ENCODE measurements around the gene NAGPA. TPM values are rescaled to one million over a fixed set of nuclear protein-coding genes. Genes with fewer than 3 reads are reported as not detected.

NAGPA gene
- polyA plus RNA-seq, 1 donor (not counting 4 experiments of a cell fraction or from before 2014, with no cell fraction given), result 5.0 TPM

DNA sequence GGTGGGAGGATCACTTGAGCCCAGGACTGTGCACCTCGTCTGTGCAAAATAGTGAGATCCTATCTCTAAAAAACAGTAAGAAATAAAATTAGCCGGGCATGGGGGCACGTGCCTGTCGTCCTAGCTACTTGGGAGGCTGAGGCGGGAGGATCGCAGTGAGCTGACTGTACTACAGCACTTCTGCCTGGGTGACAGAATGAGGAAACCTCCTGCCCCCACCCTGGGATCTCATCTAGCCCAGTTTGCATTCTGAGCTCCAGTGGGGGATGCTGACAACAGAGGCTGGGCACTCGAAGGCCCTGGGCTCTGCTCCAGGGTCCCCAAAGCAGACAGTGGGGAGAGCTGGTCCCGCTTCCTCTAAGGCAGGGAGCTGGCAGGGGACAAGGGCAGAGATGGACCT is 7.1 kb downstream of the NAGPA start:
- no peak overlapping the region for H3K4me2 ChIP-seq (ENCODE audit: control insufficient read depth, extremely low read depth, insufficient read depth, low read depth, low read length)
- no peaks in the 10 kb centered on the region for H3K27me3 ChIP-seq (ENCODE audit: control insufficient read depth, extremely low read depth, insufficient read depth, low read length)
- no peaks in the 10 kb centered on the region for H3K9me1 ChIP-seq (ENCODE audit: control insufficient read depth, extremely low read depth, insufficient read depth, low read length)
- no peaks in the 10 kb centered on the region for H3K79me2 ChIP-seq (ENCODE audit: control insufficient read depth, insufficient read depth, low read length)
- no peaks in the 10 kb centered on the region for H3K4me1 ChIP-seq (ENCODE audit: control insufficient read depth, extremely low read depth, insufficient read depth, low read length)
- dilution Hi-C loops (cut with MboI; ENCODE audit: extremely low pct_ligation_motif_present, low sequenced_read_pairs), result no loop called here
- FAIRE-seq, result no peak
- H3K36me3 ChIP-seq (ENCODE audit: control insufficient read depth in 2 of 2, extremely low read depth in 1 of 2, insufficient read depth in 2 of 2, low read length in 2 of 2), result peaks cover 0 to 4% of the 10 kb centered on the region in 2 experiments
- TF ChIP-seq EZH2 (IDR thresholded peaks at IDR 0.05; ENCODE audit: low read length), result no peak
- no peak for TF ChIP-seq CTCF (optimal IDR thresholded peaks at IDR 0.05 in 1 of 3, IDR thresholded peaks at IDR 0.05 in 1 of 3, conservative IDR thresholded peaks at IDR 0.05 in 1 of 3; ENCODE audit: extremely low read depth in 1 of 3, insufficient read depth in 2 of 3, low read length in 3 of 3)
- H3K27ac ChIP-seq (ENCODE audit: control insufficient read depth, insufficient read depth, low read length), result no peak overlapping the region
- H3K9ac ChIP-seq (ENCODE audit: control insufficient read depth, extremely low read depth, insufficient read depth, low read length), result no peak overlapping the region
- H4K20me1 ChIP-seq (ENCODE audit: control insufficient read depth, extremely low read depth, insufficient read depth, low read length), result no peaks in the 10 kb centered on the region
- DNase-seq (ENCODE audit: low read depth, low spot score), result no peak
- no peak overlapping the region for H2AFZ ChIP-seq (ENCODE audit: control insufficient read depth, low read length)
- H3K9me3 ChIP-seq (ENCODE audit: control insufficient read depth, low read depth, low read length), result no peaks in the 10 kb centered on the region
- no peak overlapping the region for H3K4me3 ChIP-seq (ENCODE audit: control insufficient read depth in 2 of 3, extremely low read depth in 1 of 3, insufficient read depth in 2 of 3, low read depth in 1 of 3, low read length in 3 of 3)

DNA sequence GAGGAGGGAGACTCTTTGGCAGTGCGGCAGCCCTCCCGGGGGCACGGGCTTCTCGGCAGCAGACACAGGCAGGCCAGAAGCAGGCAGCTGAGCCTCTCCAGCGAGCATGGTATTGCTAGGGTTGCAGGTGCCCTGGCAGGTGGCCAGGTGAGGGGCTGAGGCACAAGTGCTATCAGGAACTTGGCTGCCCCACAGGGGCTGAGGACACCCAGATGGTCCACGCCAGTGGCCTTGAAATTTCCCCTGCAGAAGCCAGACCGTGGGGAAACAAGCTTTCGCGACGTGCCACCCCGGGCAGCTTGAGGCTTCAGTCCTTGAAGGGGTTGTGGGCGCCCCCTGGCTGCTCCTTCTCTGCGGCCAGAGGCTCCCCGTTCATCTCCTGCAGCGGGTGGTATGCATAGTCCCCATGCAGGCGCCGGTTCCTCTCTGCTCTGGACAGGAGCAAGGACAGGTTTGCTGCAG is 8.5 kb downstream of the NAGPA start:
- no peak for DNase-seq (ENCODE audit: low read depth, low spot score)
- Histone ChIP-seq H4K20me1 (ENCODE audit: control insufficient read depth, extremely low read depth, insufficient read depth, low read length) (no peaks in the 10 kb centered on the region), H3K27ac (ENCODE audit: control insufficient read depth, insufficient read depth, low read length) (no peak overlapping the region), H3K27me3 (ENCODE audit: control insufficient read depth, extremely low read depth, insufficient read depth, low read length) (peaks cover under 1% of the 10 kb centered on the region), H3K36me3 (ENCODE audit: control insufficient read depth in 2 of 2, extremely low read depth in 1 of 2, insufficient read depth in 2 of 2, low read length in 2 of 2) (peaks cover 0 to 4% of the 10 kb centered on the region in 2 experiments), H2AFZ (ENCODE audit: control insufficient read depth, low read length) (no peak overlapping the region), H3K4me1 (ENCODE audit: control insufficient read depth, extremely low read depth, insufficient read depth, low read length) (no peaks in the 10 kb centered on the region), H3K9ac (ENCODE audit: control insufficient read depth, extremely low read depth, insufficient read depth, low read length) (no peak overlapping the region), H3K4me3 (ENCODE audit: control insufficient read depth in 2 of 3, extremely low read depth in 1 of 3, insufficient read depth in 2 of 3, low read depth in 1 of 3, low read length in 3 of 3) (no peak overlapping the region), H3K4me2 (ENCODE audit: control insufficient read depth, extremely low read depth, insufficient read depth, low read depth, low read length) (no peak overlapping the region), H3K9me3 (ENCODE audit: control insufficient read depth, low read depth, low read length) (no peaks in the 10 kb centered on the region), H3K79me2 (ENCODE audit: control insufficient read depth, insufficient read depth, low read length) (no peaks in the 10 kb centered on the region), H3K9me1 (ENCODE audit: control insufficient read depth, extremely low read depth, insufficient read depth, low read length) (no peaks in the 10 kb centered on the region)
- FAIRE-seq, result no peak
- dilution Hi-C loops (cut with MboI; ENCODE audit: extremely low pct_ligation_motif_present, low sequenced_read_pairs), result no loop called here
- TF ChIP-seq CTCF (optimal IDR thresholded peaks at IDR 0.05 in 1 of 3, IDR thresholded peaks at IDR 0.05 in 1 of 3, conservative IDR thresholded peaks at IDR 0.05 in 1 of 3; ENCODE audit: extremely low read depth in 1 of 3, insufficient read depth in 2 of 3, low read length in 3 of 3), result peak in 1 of 3 experiments; percentile 15
- TF ChIP-seq EZH2 (IDR thresholded peaks at IDR 0.05; ENCODE audit: low read length), result no peak

All from keratinocyte (primary cell).